ENCODE measurements around the gene ABHD12. TPM values are rescaled to one million over a fixed set of nuclear protein-coding genes. Genes with fewer than 3 reads are reported as not detected.

ABHD12 gene
- total RNA-seq, 1 donor from 2014 or later = 51.3 TPM

DNA sequence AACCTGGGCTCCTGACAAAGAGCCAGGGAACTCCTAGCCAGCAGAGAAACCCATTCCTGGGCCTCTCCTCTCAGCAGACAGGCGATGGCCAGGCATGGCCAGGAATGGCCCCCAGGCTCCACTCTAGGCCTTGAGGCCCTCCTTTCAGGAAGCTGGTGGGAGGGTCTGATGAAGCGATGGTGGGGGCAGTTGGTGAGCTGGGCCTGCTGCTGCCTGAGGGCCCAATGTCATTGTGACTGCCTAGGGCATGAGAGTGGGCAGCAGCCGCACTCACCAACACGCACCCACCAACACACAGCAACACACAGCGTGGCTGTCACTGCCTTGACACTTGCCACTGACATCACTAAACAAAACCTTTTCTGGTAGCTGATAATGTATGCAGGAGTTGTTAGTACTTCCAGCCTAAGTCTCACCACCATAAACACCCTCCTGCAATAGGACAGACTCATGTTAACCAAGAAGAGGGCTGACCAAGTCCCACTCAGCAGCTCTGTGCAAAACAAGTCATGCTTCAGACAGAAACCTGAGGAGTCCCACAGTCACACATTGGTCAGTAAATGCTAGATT, 69.3 kb downstream of the ABHD12 start:
- H3K4me3 Mint-ChIP-seq (ENCODE audit: low read depth) = no peak overlapping the region
- no peaks in the 10 kb centered on the region for H3K27me3 Mint-ChIP-seq
- no peaks in the 10 kb centered on the region for H3K9me3 Mint-ChIP-seq (ENCODE audit: low read depth)
- H3K4me1 Mint-ChIP-seq (ENCODE audit: low read depth) = no peaks in the 10 kb centered on the region
- no peak for DNase-seq (ENCODE audit: low spot score, unreplicated experiment)
- no peak overlapping the region for H3K27ac Mint-ChIP-seq
- TF ChIP-seq, protein P1, sequence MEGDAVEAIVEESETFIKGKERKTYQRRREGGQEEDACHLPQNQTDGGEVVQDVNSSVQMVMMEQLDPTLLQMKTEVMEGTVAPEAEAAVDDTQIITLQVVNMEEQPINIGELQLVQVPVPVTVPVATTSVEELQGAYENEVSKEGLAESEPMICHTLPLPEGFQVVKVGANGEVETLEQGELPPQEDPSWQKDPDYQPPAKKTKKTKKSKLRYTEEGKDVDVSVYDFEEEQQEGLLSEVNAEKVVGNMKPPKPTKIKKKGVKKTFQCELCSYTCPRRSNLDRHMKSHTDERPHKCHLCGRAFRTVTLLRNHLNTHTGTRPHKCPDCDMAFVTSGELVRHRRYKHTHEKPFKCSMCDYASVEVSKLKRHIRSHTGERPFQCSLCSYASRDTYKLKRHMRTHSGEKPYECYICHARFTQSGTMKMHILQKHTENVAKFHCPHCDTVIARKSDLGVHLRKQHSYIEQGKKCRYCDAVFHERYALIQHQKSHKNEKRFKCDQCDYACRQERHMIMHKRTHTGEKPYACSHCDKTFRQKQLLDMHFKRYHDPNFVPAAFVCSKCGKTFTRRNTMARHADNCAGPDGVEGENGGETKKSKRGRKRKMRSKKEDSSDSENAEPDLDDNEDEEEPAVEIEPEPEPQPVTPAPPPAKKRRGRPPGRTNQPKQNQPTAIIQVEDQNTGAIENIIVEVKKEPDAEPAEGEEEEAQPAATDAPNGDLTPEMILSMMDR (IDR thresholded peaks at IDR 0.05; ENCODE audit: unreplicated experiment) = no peak
- H3K36me3 Mint-ChIP-seq (ENCODE audit: insufficient read depth) = peaks cover 4% of the 10 kb centered on the region

DNA sequence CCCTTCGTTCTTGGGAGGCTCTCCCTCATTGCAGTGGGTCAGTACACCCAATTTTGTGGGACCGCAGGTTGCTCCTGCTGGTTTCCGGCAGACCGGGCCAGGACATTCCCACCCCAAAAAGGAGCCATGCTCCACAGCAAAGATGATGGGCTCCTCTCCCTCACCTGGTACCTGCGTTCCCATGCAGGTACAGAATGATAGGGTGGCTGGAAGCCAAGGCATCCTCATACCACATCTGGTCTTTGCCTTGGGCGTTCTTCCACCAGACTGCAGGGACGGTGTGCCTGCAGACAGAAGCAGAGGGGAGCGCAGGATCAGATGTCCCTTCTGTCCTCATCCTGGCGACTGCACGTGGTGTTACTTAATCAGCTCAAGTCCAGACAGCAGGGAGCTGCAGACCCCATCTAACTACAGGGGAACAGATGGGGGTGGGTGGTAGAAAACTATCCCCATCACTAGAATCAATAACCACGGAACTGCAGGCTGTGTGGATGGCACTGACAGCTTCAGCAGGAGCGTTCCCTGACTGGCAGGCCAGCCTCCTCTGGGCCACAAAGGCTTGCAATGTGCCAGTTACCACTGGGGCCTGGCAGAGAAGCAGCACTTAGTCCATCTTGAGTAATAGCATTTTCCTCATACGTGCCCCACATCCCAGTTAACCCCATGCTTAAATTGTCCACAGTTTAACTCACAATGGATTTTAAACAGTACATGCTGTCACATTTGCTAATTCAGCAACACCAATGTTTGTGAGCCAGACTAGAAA, 70.4 kb downstream of the ABHD12 start:
- no peak for DNase-seq (ENCODE audit: low spot score, unreplicated experiment)
- TF ChIP-seq, protein P1 (IDR thresholded peaks at IDR 0.05; ENCODE audit: unreplicated experiment) = no peak
- Mint-ChIP-seq H3K9me3 (ENCODE audit: low read depth) (no peaks in the 10 kb centered on the region), H3K4me1 (ENCODE audit: low read depth) (no peaks in the 10 kb centered on the region), H3K36me3 (ENCODE audit: insufficient read depth) (peaks cover 9% of the 10 kb centered on the region), H3K4me3 (ENCODE audit: low read depth) (no peak overlapping the region), H3K27me3 (no peaks in the 10 kb centered on the region), H3K27ac (peak overlapping the region; percentile 15)

GRCh38 chr20:25319241-25320034, 71.2 kb downstream of the ABHD12 start:
- no peaks in the 10 kb centered on the region for H3K9me3 Mint-ChIP-seq (ENCODE audit: low read depth)
- no peaks in the 10 kb centered on the region for H3K27me3 Mint-ChIP-seq
- no peak for DNase-seq (ENCODE audit: low spot score, unreplicated experiment)
- peaks cover 9% of the 10 kb centered on the region for H3K36me3 Mint-ChIP-seq (ENCODE audit: insufficient read depth)
- no peak overlapping the region for H3K4me3 Mint-ChIP-seq (ENCODE audit: low read depth)
- no peaks in the 10 kb centered on the region for H3K4me1 Mint-ChIP-seq (ENCODE audit: low read depth)
- no peak overlapping the region for H3K27ac Mint-ChIP-seq
- TF ChIP-seq, protein P1 (IDR thresholded peaks at IDR 0.05; ENCODE audit: unreplicated experiment) = no peak

DNA sequence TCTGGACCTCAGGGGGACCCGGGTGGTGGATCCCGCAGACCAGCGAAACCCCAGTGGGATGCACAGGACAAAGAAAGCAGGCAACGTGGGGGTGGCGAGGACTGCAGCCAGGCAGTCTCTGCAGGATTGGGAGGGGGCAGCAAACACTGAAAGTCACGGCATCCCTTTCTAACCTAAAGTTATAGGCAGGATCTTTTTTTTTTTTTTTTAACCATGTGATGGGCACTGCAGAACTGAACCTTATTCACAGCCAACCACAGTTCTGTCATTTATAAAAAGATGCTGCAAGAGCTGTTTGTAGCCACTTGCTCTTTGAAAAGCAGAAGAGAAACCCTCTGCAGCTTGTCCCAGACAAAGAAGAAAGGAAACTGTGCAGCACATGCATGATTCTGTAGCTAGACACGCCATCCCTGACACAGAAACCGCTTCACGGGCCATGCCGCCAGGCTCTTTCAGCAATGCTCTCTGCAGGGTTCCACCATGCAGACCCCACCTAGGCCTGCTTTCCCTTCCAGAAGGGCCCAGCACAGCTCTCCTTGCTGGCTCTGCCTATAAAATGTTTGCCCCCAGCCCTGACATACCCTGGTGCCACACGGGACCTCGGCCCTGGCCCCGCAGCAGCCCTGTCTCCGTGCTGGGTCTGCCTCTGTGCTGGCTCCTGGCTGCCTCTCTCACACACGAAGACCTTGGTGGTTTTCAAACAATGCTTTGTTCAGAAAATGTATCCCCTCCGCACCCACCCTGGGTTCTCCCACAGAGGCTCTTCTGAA, 72.0 kb downstream of the ABHD12 start:
- Mint-ChIP-seq H3K4me3 (ENCODE audit: low read depth) (no peak overlapping the region), H3K27ac (no peak overlapping the region), H3K9me3 (ENCODE audit: low read depth) (no peaks in the 10 kb centered on the region), H3K4me1 (ENCODE audit: low read depth) (no peaks in the 10 kb centered on the region), H3K36me3 (ENCODE audit: insufficient read depth) (peaks cover 9% of the 10 kb centered on the region), H3K27me3 (no peaks in the 10 kb centered on the region)
- DNase-seq (ENCODE audit: low spot score, unreplicated experiment) = no peak
- TF ChIP-seq, protein P1 (IDR thresholded peaks at IDR 0.05; ENCODE audit: unreplicated experiment) = no peak
